T-helper 2 cell treated with Interferon-gamma antibody and Interleukin-4, amounts not matched to agents 100 ng/mL and 5 ng/mL, for 36 hours (primary cell): ENCODE measurements around the gene KCNJ16. TPM values are rescaled to one million over a fixed set of nuclear protein-coding genes. Genes with fewer than 3 reads are reported as not detected.
"Not testable (repeated sequence)": the region's sequence is repeated elsewhere in the genome, so short reads cannot be mapped to it uniquely, and the experiment has no call there.

Source experiments
- intact Hi-C: fragments of 100-400 bp; cut with micrococcal nuclease; formaldehyde crosslinking; loops from one replicate; pipeline ENCODE4 v1.15.1; 2023
- total RNA-seq: library from RNA; stranded (reverse); gene quantifications from 2 replicates; pipeline ENCODE4 v1.2.3, GENCODE V29; 2022

KCNJ16 gene
- not detected in 2 replicates for total RNA-seq

DNA sequence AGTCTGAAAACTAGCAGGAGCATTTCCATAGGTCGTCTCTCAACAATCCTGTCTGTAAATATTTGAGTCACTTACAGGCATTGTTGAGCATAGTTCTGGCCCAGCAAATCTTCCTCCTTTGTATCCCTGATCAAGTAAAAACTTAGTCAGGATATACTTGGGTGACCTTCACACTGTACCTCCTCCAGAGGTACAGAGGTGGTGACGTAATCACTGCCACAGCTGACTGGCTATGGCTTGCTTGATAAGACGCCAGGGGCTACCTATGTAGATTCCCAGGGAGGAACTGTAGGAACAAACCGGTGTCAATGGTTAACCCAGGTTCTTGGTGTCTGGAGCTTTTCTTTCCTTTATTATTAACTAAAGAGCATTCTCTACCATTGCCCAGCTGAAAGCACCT lies at the start of gene KCNJ16:
KCNJ16 (plus strand) TSS at position 270 of the 400 bp plus-strand sequence. CDS start 56,863 bp downstream, outside the sequence.
- intact Hi-C loops = no loop called here

DNA sequence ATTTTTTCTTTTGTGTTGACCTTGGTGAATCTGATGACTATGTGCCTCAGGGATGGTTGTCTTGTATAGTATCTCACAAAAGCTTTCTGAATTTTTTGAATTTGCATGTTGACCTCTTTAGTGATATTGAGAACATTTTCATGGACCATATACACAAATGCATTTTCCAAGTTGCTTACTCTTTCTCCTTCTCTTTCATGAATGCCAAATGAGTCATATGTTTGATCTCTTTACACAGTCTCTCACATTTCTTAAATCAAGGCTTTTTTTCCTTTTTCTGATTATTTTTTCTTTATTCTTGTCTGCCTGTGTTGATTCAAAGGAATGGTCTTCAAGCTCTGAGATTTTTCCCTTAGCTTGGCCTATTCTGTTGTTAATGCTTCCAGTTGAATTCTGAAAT lies 46.6 kb upstream of the KCNJ16 start:
- intact Hi-C loops = no loop called here

DNA sequence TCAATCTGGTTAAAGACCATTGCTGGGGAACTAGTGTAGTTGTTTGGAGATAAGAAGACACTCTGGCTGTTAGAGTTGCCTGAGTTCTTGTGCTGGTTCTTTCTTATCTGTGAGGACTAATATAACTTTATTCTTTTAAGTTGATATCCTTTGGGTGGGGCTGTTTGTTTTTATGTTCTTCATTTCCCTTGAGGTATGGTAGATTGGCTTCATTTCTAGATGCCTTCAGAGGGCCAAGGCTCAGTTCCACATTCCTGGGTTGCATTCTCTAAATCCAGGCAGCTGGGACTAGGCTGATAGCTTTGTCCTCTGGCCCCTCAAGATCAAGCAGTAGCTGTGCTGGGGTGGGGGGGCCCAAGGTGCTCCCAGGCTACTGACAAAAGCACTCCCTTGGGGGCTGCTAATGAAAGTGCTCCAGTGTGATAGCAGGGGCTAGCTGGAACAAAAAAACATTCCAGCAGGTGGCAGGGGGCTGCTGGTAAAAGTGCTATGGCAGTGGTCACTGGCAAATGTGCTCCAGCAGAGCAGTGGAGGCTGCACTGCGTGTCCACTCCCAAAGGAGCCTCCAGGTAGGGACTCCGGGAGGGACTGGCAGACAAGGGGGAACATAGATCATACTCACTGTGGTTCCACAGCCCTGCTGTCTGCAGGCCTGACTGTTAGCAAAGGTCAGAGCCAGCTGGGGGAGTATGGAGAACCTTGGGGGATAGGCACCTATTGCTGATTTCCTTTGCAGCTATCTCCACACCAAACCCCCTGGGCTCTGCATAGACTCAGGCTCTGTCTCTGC lies 45.9 kb upstream of the KCNJ16 start:
- intact Hi-C loops = no loop called here

DNA sequence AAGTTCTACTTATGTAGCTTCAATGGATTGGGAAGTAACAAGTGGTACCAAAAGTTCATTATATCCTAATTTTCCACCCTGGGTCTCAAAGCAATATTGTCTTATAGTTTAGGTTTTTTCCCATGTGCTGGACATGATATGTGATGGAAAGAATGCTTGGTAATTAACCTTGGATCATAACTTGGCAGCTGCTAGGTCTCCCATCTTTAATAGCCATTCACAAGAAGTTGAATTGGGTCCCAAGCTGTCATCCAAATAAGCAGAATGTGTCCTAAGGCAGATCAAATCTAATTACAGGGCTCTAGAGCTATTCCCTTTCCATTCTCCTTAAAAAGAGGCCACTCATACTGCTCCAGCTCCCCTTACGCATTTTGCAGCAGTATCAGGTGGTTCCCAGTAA lies 44.7 kb upstream of the KCNJ16 start:
- intact Hi-C loops = no loop called here

DNA sequence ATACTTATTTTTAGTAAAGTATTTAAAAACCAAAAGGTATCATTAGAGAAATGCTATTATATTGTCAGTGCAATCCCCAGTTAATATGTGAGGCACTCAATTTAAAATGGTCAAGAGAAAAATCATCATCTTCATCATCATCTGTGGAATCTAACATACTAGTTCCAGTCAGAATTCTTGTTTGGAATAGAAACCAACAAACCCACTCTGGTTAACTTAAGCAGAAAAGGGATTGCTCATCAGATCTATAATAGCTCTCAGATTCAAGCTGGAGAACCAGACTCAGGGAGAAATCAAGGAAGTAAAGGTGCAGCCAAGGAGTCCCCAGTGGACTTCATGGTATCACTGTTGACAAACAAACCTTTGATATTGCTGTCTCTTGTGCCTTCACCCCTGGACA lies 43.7 kb upstream of the KCNJ16 start:
- intact Hi-C loops = no loop called here

DNA sequence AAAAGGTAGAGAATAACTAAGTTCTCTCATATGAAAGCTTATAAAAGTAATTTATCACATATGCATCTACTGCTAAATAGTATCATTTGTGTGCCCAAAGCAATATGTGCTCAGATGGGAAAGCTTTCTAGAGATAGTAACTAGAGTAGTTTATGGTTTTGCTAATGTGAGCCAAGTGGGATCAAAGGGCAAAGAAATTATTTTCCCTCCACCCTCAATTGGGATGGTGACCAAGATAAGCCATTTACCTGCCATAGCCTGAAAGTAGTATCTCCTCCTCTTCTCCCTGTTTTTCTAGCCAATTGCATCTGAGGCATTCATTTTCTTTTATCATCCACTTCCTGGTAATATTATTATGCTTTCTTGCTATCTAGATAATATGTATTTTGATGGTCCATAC lies 41.9 kb upstream of the KCNJ16 start:
- intact Hi-C loops = no loop called here

DNA sequence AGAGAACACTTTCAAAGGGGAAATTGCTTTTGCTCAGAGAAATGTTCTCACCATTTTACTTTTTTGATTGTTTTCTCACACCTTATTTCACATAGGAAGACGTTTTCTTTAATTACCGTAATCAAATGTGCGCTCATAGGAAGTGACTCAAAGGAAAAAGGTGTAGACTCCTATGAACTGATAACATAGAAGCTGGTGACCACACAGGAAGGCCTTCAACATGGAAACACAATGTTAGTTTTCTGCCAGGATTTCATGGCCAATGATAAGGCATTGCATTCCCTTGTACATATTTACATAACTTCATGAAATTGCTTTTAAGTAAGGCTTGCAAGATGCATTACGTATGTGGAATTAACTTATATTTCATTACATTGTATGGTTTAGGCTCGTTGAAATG lies 40.9 kb upstream of the KCNJ16 start:
- intact Hi-C loops = no loop called here

DNA sequence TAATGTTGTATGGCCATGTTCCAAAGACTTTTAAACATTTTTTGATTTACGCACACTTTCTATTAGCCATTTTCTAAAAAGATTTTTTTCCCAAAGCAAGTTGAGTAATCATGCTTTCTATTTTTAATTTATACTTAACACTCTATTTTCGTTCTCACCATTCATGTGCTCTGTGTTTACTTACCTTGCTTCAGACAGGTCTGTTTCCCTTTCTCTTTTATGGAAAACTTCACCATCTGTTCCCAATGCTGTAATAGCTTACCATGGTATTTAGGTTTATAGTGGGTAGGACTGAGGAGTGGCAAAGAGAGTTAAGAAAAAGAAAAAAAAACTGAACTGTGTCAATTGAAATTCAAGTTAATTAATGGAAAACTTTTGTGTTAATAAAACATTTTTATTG lies 37.5 kb upstream of the KCNJ16 start:
- intact Hi-C loops = no loop called here

DNA sequence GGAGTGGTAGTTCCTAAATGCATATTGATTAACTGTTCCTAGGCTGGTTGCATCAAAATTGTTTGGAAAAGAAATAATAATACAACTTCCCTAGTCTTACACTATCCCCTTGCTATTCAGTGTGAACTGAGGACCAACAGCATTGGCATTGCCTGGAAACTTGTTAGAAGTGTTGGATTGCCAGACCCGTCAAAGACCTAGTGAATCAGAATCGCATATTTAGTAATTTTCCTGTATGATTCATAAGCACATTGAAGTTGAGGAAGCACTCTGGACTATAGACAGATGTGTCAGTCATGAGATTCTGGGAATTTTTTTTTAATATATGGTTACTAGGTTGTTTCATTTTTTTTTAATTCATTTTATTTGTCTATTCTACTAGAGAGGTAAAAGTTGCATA lies 34.7 kb upstream of the KCNJ16 start:
- intact Hi-C loops = no loop called here

DNA sequence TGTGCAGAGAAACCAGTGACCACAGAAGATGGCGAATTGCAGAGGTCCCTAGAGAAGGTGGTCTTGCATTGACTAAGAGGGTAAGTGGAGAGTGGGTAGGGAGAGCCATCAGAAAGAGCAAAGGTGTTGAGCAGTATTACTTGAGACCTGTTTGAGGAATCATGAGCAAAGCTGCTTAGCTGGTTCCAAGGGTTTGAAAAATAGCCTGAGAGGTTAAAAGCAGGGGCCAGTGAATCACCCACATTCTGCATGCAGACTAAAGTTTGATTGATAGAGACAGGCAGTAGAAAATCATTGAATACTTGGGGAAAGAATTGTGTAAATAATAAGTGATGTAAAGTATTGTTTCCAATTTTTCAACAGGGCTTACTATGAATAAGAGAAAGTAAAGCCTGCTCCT lies 34.0 kb upstream of the KCNJ16 start:
- intact Hi-C loops = no loop called here

DNA sequence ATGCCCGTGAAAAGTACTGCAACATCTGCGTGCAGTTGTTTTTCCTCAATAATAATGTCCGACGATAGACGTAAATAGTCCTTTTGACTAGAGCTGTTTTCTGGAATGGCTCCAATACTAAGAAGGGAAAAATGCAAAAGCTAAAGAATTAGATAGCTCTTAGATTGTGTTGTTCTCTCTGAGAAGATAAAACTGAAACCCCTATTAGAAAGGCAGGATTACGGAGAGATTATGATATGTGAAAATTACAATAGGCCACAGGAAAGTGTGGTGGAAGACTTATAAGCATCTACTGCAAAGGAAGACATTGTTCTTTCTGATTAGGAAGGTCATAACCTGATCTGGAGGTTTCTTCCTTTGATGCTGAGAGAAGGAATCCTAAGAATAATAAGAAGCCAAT lies 33.5 kb upstream of the KCNJ16 start:
- intact Hi-C loops = no loop called here

DNA sequence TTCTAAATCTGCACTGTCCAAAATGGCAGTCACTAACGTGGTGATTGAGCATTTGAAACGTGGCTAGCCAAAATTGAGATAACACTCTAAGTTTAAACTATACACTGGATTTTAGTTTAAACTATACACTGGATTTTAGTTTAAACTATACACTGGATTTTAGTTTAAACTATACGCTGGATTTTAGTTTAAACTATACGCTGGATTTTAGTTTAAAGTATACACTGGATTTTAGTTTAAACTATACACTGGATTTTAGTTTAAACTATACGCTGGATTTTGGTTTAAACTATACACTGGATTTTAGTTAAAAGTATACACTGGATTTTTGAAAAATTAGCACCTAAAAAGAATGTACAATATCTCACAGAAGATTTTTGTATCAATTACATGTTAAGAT lies 29.2 kb upstream of the KCNJ16 start:
- intact Hi-C loops = not testable (repeated sequence)

DNA sequence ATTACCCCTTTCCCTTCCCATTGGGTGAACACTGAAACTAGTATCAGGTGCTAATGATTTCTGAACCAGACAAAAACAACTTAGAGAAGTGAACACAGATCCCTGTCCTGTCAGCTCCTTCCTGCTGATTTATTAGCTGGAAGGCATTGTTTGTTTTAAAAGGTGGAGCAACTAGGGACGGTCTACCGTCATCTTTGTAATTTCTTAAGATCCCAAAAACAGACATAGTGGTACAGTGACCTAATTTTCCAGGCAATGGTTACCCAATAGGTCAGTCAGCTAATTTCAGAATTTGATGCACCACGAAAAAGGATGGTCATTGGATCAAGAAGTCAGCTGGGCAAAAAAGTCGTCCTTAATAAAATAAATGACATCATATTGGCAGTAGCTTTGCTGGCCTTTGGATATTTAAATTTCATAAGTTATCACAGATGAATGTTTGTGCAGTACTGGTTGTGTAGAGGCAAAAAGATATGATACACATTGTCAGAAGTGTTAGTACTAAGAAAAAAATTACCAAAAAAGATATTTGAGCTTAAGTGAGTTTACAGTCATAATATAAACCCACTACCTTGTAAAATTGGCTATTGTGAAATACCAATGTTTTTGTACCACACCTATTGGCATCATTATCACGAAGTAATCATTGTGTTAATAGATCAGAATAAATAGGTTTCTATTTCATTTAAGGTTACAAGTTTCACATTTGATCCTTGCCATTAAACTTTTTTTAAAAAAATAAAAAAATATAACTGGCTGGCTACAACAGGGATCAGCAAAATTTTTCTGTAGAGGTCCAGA lies 27.2 kb upstream of the KCNJ16 start:
- intact Hi-C loops = no loop called here

DNA sequence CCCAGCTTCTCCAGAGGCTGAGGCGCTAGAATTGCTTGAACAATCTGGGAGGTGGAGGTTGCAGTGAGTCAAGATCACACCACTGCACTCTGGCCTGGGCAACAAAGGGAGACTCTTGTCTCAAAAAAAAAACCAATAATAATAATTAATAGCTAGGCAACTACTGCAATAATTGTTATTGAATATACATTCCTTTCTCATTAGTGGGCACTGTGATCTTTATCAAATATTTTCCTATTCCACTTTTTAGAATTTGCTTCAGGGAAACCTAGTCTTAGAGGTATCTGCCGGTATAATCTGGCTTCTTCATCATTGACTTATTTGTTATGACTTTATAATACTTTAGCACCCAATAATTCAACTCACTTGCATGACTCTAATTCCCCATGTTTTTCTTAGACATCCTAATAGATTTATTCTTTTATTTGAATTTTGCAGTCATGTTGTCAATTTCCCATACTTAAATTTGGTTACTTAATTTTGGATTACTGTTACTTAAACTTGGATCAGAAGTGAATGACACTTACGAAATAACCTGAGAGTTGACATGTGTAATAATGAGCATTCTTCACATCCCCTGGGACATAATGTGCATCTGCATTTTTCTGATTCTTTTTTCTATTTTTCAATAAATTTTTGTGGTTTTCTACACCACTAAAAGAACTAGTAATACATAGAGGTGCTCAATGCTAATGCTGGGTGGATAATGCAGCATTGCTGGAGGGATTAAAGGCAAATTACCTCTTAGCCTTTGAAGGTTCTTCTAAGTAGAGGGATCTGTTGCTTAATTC lies 25.0 kb upstream of the KCNJ16 start:
- intact Hi-C loops = no loop called here

DNA sequence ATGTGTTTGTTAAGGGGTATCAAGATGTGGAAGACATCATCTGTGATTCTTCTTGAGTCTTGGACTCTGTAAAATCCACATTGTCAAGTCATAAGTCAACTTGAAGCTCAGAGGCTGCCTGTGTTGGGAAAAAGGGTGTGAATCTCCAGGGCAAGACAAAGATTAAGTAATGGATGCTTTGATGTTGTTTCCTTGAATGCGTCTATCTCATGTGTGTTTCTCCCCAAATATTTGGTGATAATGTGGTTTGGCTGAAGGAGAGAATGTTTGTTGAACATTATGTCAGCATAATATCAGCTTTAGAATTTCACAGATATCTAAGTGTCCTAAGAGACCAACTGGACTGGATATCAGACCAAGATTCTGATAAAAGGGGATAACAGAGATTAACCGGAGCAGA lies 24.1 kb upstream of the KCNJ16 start:
- intact Hi-C loops = no loop called here

DNA sequence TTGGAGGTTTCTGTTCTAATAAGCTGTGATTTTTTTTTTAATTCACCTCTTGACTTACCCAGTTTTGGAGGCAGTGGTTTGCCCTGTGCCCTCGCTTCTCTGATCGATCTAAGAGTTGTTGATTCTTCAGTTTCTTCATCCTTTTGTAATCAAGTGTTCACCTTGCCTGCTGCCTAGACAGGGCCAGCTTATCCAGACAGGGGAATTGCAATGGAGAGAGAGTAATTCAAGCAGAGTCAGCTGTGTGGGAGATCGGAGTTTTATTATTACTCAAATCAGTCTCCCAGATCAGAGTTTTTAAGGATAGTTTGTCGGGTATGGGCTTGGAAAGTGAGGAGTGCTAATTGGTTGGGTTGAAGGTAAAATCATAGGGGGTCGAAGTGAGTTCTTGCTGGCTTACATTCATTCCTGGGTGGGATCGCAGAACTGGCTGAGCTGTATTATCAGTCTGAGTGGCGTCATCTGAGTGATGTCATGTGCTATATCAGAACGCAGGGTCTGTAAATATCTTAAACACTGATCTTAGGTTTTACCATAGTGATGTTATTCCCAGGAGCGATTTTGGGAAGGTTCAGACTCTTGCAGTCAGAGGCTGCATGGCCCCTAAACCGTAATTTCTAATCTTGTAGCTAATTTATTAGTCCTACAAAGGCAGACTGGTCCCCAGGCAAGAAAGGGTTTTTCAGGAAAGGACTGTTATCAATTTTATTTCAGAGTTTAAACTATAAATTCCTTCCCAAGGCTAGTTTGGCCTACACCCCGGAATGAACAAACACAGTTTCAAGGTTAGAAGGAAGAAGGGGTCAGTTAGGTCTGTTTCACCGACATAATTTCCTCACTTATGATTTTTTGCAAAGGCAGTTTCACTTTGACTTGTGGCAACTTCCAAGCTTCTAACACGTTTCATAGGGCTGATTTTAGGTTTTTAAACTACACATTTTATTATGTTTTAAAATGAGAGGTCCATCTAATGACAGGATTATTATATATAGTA lies 21.5 kb upstream of the KCNJ16 start:
- intact Hi-C loops = no loop called here

DNA sequence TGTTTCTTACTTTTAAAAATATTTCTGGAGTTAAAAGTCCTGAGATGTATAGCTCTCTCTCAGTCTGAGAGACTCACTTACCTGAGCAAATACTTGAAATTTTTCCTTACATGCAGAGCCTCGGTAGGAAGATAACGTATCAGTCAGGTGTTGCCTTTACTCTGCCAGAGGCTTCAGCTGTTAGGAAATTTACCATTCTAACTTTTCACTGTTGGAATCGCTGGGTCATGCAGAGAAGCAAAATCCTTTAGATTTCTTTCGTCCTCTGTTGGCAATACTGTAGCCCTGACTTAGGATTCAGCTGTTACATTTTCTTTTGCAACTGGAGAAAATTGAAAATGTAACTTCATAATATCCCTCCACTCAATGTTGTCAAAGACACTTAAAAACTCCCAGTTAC lies 20.0 kb upstream of the KCNJ16 start:
- intact Hi-C loops = no loop called here

DNA sequence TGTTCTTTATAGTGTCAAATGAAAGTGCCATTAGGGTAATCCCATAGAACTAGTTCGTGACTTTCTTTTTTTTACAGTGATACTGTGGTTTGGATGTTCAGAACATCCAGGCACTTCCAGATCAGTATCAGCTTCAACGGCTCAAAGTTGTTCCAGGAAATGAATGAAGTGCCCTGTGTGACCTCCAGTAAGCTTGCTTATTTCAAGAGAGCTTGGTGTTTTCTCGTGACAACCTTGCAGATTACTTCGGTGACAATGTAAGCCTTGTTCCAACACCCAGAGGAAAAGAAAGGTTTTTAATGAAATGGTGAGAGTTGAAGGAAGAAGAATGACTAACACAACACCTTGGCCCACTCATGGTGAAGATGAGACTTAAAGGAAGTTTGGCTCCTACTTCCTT lies 16.0 kb upstream of the KCNJ16 start:
- intact Hi-C loops = no loop called here

DNA sequence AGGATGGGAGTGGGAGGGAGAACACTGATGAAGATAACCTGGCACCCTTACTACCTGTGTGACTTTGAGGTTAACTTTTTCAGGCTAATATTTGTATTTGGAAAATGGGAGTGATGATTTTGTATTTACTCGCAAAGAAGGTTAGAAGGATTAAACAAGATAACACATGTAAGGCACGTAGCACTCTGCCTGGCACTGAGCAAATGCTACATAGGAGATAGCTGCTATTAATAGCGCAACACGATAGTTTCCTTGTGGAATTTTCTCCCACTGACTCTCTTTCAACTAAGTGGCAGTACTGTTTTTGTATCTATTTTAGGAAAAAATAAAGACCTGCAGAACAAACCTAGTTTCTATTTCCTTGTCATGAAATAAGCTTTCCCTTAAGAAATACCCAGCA lies 15.4 kb upstream of the KCNJ16 start:
- intact Hi-C loops = no loop called here

DNA sequence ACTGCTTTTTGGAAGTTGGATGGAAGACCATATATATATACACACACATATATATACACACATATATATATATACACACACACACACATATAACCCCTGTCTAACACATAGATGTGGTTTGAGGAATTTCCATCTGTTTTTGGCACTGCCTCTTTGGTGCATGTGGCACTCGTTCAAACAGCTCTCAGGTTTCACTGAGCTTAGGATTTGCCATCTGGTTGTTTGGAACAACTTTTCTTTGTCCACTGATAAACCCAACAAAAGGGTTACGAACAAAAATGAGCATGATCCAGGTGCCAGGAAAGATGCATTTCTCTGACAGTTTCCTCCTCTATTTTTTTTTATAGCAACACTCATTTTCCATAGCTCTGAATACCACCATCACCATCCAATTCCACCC lies 14.6 kb upstream of the KCNJ16 start:
- intact Hi-C loops = no loop called here

DNA sequence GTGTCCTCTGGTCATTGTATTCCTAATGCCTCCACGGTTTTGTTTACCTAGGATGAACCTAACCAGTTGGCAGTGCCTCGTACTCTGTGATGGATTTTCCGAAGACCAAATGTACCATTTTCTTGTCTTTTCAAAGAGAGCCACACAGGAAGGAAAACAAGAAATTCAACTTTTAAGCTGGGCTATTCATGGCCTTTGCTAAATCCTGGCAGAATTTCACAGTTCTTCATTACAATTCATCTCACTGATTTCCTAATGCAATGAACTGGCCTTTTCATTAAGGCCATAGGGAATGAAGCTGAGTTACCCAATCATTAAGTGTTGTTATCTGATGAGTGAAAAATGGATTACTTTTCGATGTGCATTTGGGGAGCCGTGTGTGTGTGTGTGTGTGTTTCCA lies 7.9 kb upstream of the KCNJ16 start:
- intact Hi-C loops = no loop called here
